22Rv1 (cell line): ENCODE data around the gene CD40LG.

Experiments
- CTCF ChIP-seq: fragments of 450-650 bp; IDR thresholded peaks from 2 replicates; pipeline ENCODE4 v1.5.1; 2017; ENCODE audit warnings: mild to moderate bottlenecking
- ZFX ChIP-seq: fragments of 450-650 bp; IDR thresholded peaks from 2 replicates; pipeline ENCODE4 v1.6.1; 2017; ENCODE audit warnings: antibody characterized with exemption, borderline replicate concordance

- no peak for TF ChIP-seq CTCF
- no peak for TF ChIP-seq ZFX
Observed at GRCh38 chrX:136600059-136600458, 47.9 kb upstream of the CD40LG start.
